Activated CD8-positive, alpha-beta memory T cell treated with anti-CD3 and anti-CD28 coated beads, Interleukin-2, amount 10 ng/mL, durations not matched to agents 7 days and 5 days (primary cell): Measurements from ENCODE around the gene LYRM7. TPM values are rescaled to one million over a fixed set of nuclear protein-coding genes. Genes with fewer than 3 reads are reported as not detected.
"Not testable (repeated sequence)": the region's sequence is repeated elsewhere in the genome, so short reads cannot be mapped to it uniquely, and the experiment has no call there.

Experiments used
- ATAC-seq: fragments of 150-1000 bp; cut with Tn5 transposase; one replicate; pipeline ENCODE4 v1.10.0; 2021; ENCODE audit warnings: moderate library complexity
- CTCF ChIA-PET: fragments of 350-600 bp; sonication (Branson Sonifier 250); formaldehyde crosslinking; loops from one replicate; lab custom pipeline; 2021; ENCODE audit warnings: antibody characterized with exemption; lab: Charles Lee
- DNase-seq: peaks from one replicate; pipeline ENCODE4 v3.0.0-alpha.2; 2020
- H3K27ac Mint-ChIP-seq: one replicate; pipeline ENCODE4 v1.8.0; 2021; ENCODE audit warnings: mild to moderate bottlenecking, mixed read lengths
- H3K27me3 Mint-ChIP-seq: one replicate; pipeline ENCODE4 v1.8.0; 2021; ENCODE audit warnings: mixed read lengths
- H3K36me3 Mint-ChIP-seq: one replicate; pipeline ENCODE4 v1.8.0; 2021; ENCODE audit warnings: mild to moderate bottlenecking, mixed read lengths
- H3K4me1 Mint-ChIP-seq: one replicate; pipeline ENCODE4 v1.8.0; 2021; ENCODE audit warnings: mixed read lengths
- H3K4me3 Mint-ChIP-seq: one replicate; pipeline ENCODE4 v1.8.0; 2021; ENCODE audit warnings: mild to moderate bottlenecking, moderate library complexity, mixed read lengths
- H3K9me3 Mint-ChIP-seq: one replicate; pipeline ENCODE4 v1.8.0; 2022; ENCODE audit warnings: low read depth, mixed read lengths
- total RNA-seq, 2 experiments: library from RNA; stranded (reverse); gene quantifications; one replicate each; pipeline ENCODE4 v1.2.3, GENCODE V29; 2021

The LYRM7 gene
- 10 to 100 TPM; 12.2 to 15.4 TPM for total RNA-seq

DNA sequence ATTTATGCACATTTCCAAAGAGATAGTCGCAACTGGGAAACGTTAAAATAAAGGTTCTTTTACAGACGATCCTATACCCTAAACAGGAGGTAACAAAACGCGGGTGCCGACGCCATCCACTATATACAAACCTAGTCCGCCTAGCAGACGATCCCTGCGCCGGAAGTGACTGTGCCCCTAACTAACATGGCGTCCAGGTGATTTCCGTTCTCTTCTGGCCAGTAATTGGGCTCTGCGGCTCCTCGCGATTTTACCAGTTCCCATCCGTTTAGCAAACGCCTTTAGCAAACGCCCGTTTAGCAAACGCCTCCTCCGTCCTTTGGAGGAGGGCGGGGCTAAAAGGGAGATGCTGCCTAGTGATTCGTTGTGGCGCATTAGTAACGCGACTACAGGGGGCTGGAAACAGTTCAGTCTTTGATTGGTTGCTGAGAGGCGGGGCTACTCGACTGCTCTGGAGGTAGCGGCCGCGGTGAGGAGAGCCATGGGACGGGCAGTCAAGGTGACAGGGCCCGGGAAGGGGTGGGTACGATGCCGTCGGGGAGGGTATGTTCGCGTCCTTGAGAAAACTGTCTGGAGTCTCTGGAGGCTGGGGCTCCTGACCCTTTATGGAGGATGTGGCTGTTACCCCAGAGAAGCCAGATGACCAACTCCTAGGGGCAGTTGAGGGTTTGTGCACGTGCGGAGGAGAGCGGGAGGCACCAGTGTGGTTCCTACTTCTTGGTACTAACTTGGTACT lies at the start of gene LYRM7:
Gene LYRM7 (plus strand): TSS at position 405 of the 736 bp plus-strand sequence. CDS start 77 bp downstream, at position 482.
- DNase-seq (peak; percentile 99), ATAC-seq (peak; percentile 96)
- peaks cover 6% of the 10 kb centered on the region for H3K36me3 Mint-ChIP-seq
- CTCF ChIA-PET = interaction anchor here (1.1 kb wide), 1 partner anchor 213 kb away, joined by 3 read pairs; no protein-coding TSS in a partner anchor
- peak within 1 kb of the TSS; percentile 93 for H3K27ac Mint-ChIP-seq
- H3K4me1 Mint-ChIP-seq = peaks cover 51% of the 10 kb centered on the region
- no peaks in the 10 kb centered on the region for H3K27me3 Mint-ChIP-seq
- peak within 1 kb of the TSS; percentile 96 for H3K4me3 Mint-ChIP-seq
- no peaks in the 10 kb centered on the region for H3K9me3 Mint-ChIP-seq

DNA sequence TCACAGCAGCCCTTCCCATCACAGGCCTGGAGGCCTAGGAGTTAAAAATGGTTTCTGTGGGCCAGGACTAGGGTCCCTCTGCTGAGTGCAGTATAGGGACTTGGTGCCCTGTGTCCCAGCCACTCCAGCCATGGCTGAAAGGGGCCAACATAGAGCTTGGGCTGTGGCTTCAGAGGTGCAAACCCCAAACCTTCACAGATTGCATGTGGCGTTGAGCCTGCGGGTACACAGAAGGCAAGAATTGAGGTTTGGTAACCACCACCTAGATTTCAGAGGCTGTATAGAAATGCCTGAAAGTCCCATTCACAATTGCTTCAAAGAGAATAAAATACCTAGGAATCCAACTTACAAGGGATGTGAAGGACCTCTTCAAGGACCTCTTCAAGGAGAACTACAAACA lies 43.5 kb upstream of the LYRM7 start:
- not testable (repeated sequence) for DNase-seq, H3K4me1 Mint-ChIP-seq, H3K27me3 Mint-ChIP-seq, H3K27ac Mint-ChIP-seq, H3K4me3 Mint-ChIP-seq, ATAC-seq, H3K36me3 Mint-ChIP-seq
- peaks cover 13% of the 10 kb centered on the region for H3K9me3 Mint-ChIP-seq
- CTCF ChIA-PET = interaction anchor here (0.6 kb wide), 1 partner anchor 254 kb away, joined by 4 read pairs; no protein-coding TSS in a partner anchor

DNA sequence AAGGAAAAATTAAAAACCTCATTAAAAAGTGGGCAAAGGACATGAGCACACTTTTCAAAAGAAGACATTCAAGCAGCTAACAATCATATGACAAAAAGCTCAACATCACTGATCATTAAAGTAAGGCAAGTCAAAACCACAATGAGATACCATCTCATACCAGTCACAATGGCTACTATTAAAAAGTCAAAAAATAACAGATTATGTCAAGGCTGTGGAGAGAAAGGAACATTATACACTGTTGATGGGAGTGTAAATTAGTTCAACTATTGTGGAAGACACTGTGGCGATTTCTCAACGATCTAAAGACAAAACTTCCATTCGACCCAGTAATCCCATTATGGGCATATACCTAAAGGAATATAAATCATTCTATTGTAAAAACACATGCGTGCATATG lies 41.4 kb upstream of the LYRM7 start:
- no peak for DNase-seq

DNA sequence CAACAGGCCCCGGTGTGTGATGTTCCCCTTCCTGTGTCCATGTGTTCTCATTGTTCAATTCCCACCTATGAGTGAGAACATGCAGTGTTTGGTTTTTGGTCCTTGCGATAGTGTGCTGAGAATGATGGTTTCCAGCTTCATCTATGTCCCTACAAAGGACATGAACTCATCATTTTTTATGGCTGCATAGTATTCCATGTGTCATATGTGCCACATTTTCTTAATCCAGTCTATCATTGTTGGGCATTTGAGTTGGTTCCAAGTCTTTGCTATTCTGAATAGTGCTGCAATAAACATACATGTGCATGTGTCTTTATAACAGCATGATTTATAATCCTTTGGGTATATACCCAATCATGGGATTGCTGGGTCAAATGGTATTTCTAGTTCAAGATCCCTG lies 37.7 kb upstream of the LYRM7 start:
- CTCF ChIA-PET, ATAC-seq, H3K27me3 Mint-ChIP-seq, H3K9me3 Mint-ChIP-seq, DNase-seq, H3K4me3 Mint-ChIP-seq, H3K4me1 Mint-ChIP-seq, H3K27ac Mint-ChIP-seq, H3K36me3 Mint-ChIP-seq: not testable (repeated sequence)

More for the DNA sequence above, 41.4 kb upstream of the LYRM7 start:
- Mint-ChIP-seq H3K36me3 (peaks cover 4% of the 10 kb centered on the region), H3K4me3 (no peak overlapping the region), H3K4me1 (peaks cover 3% of the 10 kb centered on the region), H3K9me3 (peaks cover 9% of the 10 kb centered on the region), H3K27me3 (no peaks in the 10 kb centered on the region), H3K27ac (no peak overlapping the region)
- CTCF ChIA-PET = no interaction called here
- ATAC-seq = no peak

DNA sequence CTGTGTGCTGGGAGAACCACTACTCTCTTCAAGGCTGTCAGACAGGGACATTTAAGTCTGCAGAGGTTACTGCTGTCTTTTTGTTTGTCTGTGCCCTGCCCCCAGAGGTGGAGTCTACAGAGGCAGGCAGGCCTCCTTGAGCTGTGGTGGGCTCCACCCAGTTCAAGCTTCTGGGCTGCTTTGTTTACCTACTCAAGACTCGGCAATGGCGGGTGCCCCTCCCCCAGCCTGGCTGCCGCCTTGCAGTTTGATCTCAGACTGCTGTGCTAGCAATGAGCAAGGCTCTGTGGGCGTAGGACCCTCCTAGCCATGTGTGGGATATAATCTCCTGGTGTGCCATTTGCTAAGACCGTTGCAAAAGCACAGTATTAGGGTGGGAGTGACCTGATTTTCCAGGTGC lies 32.3 kb upstream of the LYRM7 start:
- H3K36me3 Mint-ChIP-seq, ATAC-seq, H3K9me3 Mint-ChIP-seq, CTCF ChIA-PET, H3K27ac Mint-ChIP-seq, DNase-seq, H3K4me1 Mint-ChIP-seq, H3K4me3 Mint-ChIP-seq: not testable (repeated sequence)
- peaks cover 14% of the 10 kb centered on the region for H3K27me3 Mint-ChIP-seq

DNA sequence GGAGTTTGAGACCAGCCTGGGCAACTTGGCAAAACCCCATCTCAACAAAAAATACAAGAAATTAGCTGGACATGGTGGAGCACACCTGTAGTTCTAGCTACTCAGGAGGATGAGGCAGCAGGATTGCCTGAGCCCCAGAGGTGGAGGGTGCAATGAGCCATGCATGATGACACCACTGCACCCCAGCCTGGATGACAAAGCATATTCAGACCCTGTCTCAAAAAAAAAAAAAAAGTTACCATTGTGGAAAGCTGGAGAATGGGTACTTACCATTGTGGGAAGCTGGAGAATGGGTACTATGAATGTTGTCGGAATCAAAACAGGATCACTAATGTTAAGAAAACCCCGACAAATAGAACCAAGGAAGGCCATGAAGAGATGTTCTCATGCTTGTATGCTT lies 31.4 kb upstream of the LYRM7 start:
- peaks cover 2% of the 10 kb centered on the region for H3K36me3 Mint-ChIP-seq
- no peak overlapping the region for H3K27ac Mint-ChIP-seq
- ATAC-seq (no peak), DNase-seq (no peak)
- no peak overlapping the region for H3K4me3 Mint-ChIP-seq
- CTCF ChIA-PET = no interaction called here
- H3K9me3 Mint-ChIP-seq = no peaks in the 10 kb centered on the region
- H3K4me1 Mint-ChIP-seq = peaks cover 2% of the 10 kb centered on the region
- H3K27me3 Mint-ChIP-seq = peaks cover 14% of the 10 kb centered on the region

DNA sequence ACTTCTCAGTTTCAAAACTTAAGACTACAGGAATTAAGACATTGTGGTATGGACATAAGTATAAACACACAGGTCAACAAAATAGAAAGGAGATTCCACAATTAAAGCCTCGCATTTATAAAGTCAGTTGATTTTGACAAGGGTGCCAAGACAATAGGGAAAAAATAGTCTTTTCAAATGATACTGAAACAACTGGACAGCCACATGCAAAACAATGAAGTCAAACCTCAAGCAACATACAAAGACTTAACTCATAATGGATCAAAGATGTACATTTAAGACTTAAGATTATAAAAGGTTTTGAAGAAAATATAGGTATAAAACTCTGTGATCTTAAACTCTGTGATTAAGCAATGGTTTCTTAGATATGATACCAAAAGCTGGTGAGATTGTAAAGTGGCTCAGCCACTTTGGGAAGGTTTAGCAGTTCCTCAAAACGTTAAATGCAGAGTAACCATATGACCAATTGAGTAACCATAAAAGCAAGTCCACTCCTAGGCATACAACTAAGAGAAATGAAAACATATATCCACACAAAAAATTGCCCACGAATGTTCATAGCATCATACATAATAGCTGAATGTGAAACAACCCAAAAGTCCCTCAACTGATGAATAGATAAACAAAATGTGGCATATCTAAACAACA lies 27.6 kb upstream of the LYRM7 start:
- DNase-seq = no peak
- Mint-ChIP-seq H3K27ac (no peak overlapping the region), H3K36me3 (no peaks in the 10 kb centered on the region), H3K4me1 (peaks cover 2% of the 10 kb centered on the region), H3K4me3 (no peak overlapping the region), H3K27me3 (peaks cover 10% of the 10 kb centered on the region), H3K9me3 (no peaks in the 10 kb centered on the region)
- CTCF ChIA-PET = no interaction called here
- ATAC-seq = no peak

DNA sequence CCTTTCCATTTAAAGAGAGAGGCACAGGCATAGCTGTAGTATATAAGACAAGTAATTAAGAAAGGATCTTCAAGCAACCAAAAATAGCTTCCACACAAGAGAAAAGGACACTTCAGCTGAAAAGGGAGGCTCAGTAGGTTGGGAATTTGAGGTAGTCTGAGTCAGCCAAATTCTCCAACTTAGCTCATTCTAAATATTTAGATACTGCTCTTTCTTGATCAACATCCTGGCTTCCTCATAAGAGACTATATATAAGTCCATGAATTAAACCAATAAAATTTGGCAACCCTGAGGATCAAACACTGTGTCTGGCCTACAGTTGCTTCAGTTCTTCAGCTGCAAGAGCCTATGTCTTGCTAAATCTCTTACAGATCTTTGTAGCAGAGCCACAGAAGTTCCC lies 23.5 kb upstream of the LYRM7 start:
- no peak overlapping the region for H3K27ac Mint-ChIP-seq
- peaks cover 3% of the 10 kb centered on the region for H3K27me3 Mint-ChIP-seq
- no peaks in the 10 kb centered on the region for H3K9me3 Mint-ChIP-seq
- ATAC-seq = no peak
- CTCF ChIA-PET = interaction anchor here (0.7 to 1.5 kb wide), 2 partner anchors 140 to 268 kb away, joined by 3 to 4 read pairs; no protein-coding TSS in a partner anchor
- peaks cover 2% of the 10 kb centered on the region for H3K4me1 Mint-ChIP-seq
- no peak for DNase-seq
- H3K36me3 Mint-ChIP-seq = no peaks in the 10 kb centered on the region
- no peak overlapping the region for H3K4me3 Mint-ChIP-seq

DNA sequence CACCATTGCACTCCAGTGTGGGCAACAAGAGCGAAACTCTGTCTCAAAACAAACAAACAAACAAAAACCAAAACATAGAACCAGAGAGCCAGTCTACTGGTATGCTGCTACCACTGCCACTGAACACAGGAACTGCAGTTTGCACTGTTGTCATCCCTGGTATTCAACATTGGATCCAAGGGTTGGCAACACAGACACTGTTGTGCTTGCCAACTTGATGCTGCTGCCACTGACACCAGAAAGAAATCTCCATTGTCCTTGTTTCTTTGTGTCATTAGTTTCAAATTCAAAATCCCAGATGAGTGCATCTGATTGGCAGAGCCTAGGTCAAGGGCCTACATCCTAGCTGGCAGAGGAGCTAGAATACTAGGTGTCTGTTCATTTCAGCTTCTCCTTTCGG lies 21.9 kb upstream of the LYRM7 start:
- ATAC-seq (no peak), DNase-seq (no peak)
- Mint-ChIP-seq H3K27ac (no peak overlapping the region), H3K27me3 (no peaks in the 10 kb centered on the region), H3K36me3 (peaks cover 4% of the 10 kb centered on the region), H3K4me1 (no peaks in the 10 kb centered on the region), H3K4me3 (no peak overlapping the region), H3K9me3 (no peaks in the 10 kb centered on the region)
- CTCF ChIA-PET = interaction anchor here (1.5 kb wide), 1 partner anchor 266 kb away, joined by 4 read pairs; no protein-coding TSS in a partner anchor

DNA sequence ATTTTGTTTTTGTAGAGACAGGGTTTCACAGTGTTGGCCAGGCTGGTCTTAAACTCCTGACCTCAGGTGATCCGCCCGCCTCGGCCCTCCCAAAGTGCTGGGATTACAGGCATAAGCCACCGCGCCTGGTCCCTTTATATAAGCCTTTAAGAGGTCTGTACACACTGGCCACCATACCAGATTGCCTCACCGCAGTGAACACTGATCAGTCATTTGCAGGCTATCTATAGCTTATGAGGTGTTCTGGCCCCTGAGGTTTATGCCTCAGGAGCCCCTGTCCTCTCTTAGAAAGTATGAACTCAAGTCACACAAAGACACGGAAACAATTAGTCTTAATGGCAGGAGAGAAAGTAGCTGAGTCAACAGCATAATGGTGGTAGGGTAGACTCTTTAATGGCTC lies 20.3 kb upstream of the LYRM7 start:
- H3K4me3 Mint-ChIP-seq = no peak overlapping the region
- no peaks in the 10 kb centered on the region for H3K27me3 Mint-ChIP-seq
- DNase-seq (no peak), ATAC-seq (no peak)
- H3K36me3 Mint-ChIP-seq = peaks cover 6% of the 10 kb centered on the region
- CTCF ChIA-PET = interaction anchor here (1.3 to 1.9 kb wide), 2 partner anchors 9 to 232 kb away, joined by 5 read pairs; no protein-coding TSS in a partner anchor
- H3K4me1 Mint-ChIP-seq = no peaks in the 10 kb centered on the region
- H3K27ac Mint-ChIP-seq = no peak overlapping the region
- H3K9me3 Mint-ChIP-seq = no peaks in the 10 kb centered on the region

DNA sequence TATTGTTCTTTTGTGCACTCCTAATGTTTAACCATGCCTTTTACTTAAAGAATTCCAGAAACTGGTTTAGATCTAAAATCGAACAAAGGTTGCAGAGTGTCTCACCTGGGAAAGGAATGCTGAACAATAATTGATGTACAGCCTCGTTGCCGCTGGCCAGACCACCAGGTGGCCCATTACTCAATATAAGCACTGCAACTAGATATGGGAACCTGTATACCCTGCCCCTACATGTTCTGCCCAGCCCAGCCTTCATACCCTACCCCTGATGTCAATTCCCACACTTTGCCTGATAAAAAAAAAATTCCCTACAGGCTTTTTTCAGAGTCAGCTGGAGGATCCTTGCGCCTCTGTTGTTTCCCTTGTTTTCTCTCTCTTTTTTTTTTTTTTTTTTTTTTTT lies 19.5 kb upstream of the LYRM7 start:
- Mint-ChIP-seq H3K4me3 (no peak overlapping the region), H3K27ac (no peak overlapping the region), H3K9me3 (no peaks in the 10 kb centered on the region), H3K27me3 (no peaks in the 10 kb centered on the region), H3K36me3 (peaks cover 10% of the 10 kb centered on the region), H3K4me1 (peaks cover 2% of the 10 kb centered on the region)
- CTCF ChIA-PET = interaction anchor here (1.3 to 1.9 kb wide), 2 partner anchors 8 to 231 kb away, joined by 5 read pairs; no protein-coding TSS in a partner anchor
- no peak for ATAC-seq
- no peak for DNase-seq

DNA sequence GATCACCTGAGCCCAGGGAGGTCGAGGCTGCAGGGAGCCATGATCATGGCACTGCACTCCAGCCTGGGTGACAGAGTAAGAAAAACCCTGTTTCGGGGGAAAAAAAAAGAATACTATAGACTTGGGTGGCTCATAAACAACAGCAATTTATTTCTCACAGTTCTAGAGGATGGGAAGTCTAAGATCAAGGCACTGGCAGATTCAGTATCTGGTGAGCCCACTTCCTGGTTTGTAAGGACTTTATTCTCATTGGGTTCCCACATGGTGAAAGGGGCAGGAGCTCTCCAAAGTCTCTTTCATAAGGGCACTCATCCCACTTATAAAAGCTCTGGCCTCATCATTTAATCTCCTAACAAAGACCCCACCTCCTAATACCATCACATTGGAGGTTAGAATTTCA lies 14.4 kb upstream of the LYRM7 start:
- no peak for DNase-seq
- no peak overlapping the region for H3K4me3 Mint-ChIP-seq
- ATAC-seq = no peak
- CTCF ChIA-PET = no interaction called here
- no peaks in the 10 kb centered on the region for H3K9me3 Mint-ChIP-seq
- peak overlapping the region; percentile 29 for H3K27ac Mint-ChIP-seq
- peaks cover 51% of the 10 kb centered on the region for H3K36me3 Mint-ChIP-seq
- peaks cover 28% of the 10 kb centered on the region for H3K4me1 Mint-ChIP-seq
- H3K27me3 Mint-ChIP-seq = no peaks in the 10 kb centered on the region

DNA sequence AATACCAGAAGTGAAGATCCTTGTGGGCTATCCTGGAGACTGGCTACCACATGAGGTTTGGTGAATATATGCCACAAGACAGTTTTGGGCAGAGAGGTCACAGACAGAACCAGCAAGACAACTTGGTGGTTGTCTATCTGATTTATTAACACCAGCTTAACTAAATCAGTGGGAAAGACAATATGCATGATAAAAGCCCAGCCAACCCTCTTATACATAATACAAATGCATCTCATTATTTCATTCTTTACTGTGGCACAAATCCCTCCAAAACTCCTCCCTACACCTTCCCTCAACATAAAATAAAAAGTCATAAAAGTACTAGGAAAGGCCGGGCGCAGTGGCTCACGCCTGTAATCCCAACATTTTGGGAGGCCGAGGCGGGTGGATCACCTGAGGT lies 13.8 kb upstream of the LYRM7 start:
- Mint-ChIP-seq H3K4me3 (no peak overlapping the region), H3K9me3 (no peaks in the 10 kb centered on the region), H3K36me3 (peaks cover 56% of the 10 kb centered on the region), H3K27ac (no peak overlapping the region), H3K27me3 (no peaks in the 10 kb centered on the region), H3K4me1 (peaks cover 33% of the 10 kb centered on the region)
- DNase-seq (no peak), ATAC-seq (no peak)
- CTCF ChIA-PET = no interaction called here
